ENCODE data around the gene ALK.
A peak's percentile ranks its signal among the peaks of the same experiment; 100 is the strongest.

ALK gene

GRCh38 chr2:29921560-29921915, at the start of gene ALK:
ALK (minus strand) TSS chr2:29921586; CDS start chr2:29920659, 927 bp downstream.
- DNase-seq (ENCODE audit: extremely low read depth in 1 of 2, low read depth in 1 of 2), result peak; percentile 50 to 67

GRCh38 chr2:29966266-29966665, 44.9 kb upstream of the ALK start:
- no peak for DNase-seq (ENCODE audit: extremely low read depth in 1 of 2, low read depth in 1 of 2)

DNA sequence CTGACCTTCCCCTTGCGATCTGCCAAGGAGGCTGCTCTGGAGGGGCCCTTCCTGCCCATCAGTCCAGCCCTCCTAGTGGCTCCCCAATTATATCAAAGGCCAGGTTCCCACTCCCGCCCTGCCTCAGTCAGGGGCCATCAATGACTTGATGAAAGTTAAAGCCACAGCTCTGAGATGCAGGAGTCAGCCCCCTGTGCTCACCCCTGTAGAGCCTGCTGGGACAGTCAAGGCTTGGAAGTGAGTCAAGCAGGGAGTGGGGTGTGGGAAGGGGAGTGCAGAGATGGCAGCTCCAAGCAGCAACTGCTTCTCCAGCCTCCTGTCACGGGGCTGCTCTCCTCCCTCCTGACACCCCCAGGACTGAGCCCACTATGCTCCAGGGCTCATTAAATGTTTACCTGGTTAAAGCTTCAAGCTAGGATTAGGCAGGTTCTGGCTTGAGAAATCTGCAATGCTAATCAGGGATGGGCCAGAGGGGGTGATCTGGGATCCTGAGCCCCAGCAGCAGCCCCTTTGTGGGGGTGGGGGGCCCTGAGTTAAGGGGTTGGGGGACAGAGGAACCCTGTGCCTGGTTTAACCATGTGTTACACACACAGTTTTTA, 42.7 kb upstream of the ALK start:
- no peak for DNase-seq (ENCODE audit: extremely low read depth in 1 of 2, low read depth in 1 of 2)

GRCh38 chr2:29962922-29963321, 41.5 kb upstream of the ALK start:
- no peak for DNase-seq (ENCODE audit: extremely low read depth in 1 of 2, low read depth in 1 of 2)

DNA sequence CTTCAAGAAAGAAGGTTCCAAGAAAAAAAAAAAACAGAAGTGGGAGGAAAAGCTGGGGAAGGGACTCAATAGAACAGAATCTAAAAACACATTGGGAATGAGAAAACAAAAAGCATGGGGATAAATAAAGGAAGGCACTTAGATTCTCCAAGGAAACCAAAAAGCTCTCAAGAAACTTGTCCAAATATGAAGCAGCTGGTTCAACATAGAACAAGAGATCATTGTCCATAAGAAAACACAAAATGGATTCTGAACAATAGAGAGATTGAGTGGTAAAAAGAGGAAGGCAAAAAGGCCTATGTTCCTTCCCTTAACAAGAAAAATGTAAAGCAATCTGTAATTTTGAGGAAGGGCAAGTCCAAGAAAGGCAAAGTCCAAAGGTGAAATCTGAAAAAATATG, 32.9 kb upstream of the ALK start:
- DNase-seq (ENCODE audit: extremely low read depth in 1 of 2, low read depth in 1 of 2), result no peak

GRCh38 chr2:29952973-29953372, 31.6 kb upstream of the ALK start:
- no peak for DNase-seq (ENCODE audit: extremely low read depth in 1 of 2, low read depth in 1 of 2)

DNA sequence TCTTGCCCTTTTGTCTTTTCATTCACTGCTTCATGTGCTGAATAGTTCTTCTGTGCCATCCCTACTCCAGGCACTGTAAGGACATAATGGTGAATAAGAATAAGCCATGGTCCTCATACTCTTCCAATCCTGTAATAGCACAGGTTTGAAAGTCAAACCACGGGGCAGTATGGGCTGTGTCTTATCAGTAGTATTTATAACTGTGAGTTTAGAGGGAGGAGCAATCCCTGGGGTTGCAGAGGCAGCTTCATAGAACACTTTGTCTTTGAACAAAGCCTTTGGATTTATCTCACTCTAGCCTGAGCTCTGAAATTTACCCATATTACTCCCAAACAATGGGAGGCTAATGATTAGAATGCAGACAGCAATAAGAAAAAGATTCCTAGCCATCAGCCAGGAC, 30.2 kb upstream of the ALK start:
- DNase-seq (ENCODE audit: extremely low read depth in 1 of 2, low read depth in 1 of 2), result no peak

- DNase-seq (ENCODE audit: extremely low read depth in 1 of 2, low read depth in 1 of 2), result no peak
Measured at GRCh38 chr2:29950481-29950880, 29.1 kb upstream of the ALK start.

- DNase-seq (ENCODE audit: extremely low read depth in 1 of 2, low read depth in 1 of 2), result no peak
Measured at GRCh38 chr2:29949042-29949441, 27.7 kb upstream of the ALK start.

- DNase-seq (ENCODE audit: extremely low read depth in 1 of 2, low read depth in 1 of 2), result no peak
Measured at GRCh38 chr2:29946505-29946904, 25.1 kb upstream of the ALK start.

DNA sequence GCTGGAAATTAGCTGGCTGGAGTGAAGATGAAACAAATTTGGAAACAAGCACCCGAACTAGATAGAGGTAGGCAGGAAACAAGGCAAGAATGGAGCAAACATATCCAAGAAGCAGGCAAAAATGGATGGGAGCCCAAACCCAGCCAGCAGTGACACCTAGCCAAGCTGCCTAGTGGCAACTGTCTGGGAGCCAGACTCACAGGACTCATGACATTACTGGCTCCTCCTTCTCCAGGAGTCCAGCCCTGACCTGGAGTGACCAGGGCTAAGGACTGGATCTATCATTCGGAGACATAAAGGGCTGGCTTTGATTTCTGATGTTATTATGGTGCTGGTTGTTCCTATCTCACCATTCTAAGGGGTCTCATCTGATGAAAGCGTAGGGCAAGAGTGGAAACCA, 21.3 kb upstream of the ALK start:
- no peak for DNase-seq (ENCODE audit: extremely low read depth in 1 of 2, low read depth in 1 of 2)

GRCh38 chr2:29940706-29941105, 19.3 kb upstream of the ALK start:
- DNase-seq (ENCODE audit: extremely low read depth in 1 of 2, low read depth in 1 of 2), result no peak

DNA sequence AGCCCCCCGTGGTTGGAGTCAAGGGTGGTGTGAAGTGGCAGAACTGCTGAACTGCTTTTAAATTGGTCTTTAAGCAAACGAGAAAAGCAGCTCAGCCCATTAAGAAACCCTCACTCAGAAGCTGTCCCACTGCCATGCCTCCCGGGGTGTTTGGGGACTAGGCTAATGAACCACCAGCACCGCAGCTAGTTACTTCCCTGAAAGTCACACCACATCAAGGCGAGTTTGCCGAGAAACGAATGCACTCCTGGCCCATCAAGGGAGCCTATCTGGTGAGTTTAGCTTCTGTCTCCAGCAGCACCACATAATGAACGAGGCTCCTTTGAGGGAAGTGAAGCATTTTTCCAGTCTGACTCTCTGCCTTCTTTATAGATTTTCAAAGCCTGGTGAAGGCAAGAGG, 14.6 kb upstream of the ALK start:
- no peak for DNase-seq (ENCODE audit: extremely low read depth in 1 of 2, low read depth in 1 of 2)

DNA sequence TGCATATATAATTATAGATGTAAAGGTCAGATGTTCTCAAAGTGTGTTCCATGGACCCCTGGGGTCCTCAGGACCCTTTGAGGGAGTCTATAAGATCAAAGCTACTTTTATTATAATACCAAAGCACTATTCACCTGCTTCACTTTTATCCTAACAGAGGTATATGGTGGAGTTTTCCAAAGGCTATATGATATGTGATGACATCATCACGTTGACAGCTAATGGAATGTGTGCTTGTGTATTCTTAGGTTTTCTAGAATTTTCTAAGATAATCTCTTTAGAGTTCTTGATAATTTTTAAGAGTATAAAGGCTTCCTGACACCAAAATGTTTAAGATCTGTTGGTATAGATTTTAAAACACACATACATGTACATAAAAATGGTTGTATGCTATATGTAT, 10.4 kb upstream of the ALK start:
- DNase-seq (ENCODE audit: extremely low read depth in 1 of 2, low read depth in 1 of 2), result no peak

GRCh38 chr2:29923110-29923721, 1.8 kb upstream of the ALK start:
- peak in 1 of 2 donors; percentile 15 for DNase-seq (ENCODE audit: extremely low read depth in 1 of 2, low read depth in 1 of 2)

DNA sequence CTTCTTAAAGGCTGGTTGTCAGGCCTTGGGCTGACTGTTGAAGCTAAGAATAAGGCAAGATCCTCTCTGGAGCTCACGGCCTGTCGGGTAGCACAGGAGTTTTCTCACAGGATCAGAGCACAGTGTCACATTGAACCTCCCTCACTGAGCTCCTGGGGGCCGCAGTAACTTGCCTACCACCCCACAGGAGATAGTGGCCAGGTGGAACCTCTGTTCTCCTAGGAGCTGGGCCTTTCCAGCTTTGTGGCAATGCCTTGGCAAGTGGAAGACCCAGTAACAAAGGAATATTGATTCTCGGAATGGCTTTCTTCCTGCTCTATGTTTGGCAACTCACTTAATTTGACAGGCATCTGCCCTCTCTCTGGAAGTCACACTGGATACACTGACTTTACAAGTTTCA, 1.2 kb upstream of the ALK start:
- DNase-seq (ENCODE audit: extremely low read depth in 1 of 2, low read depth in 1 of 2), result no peak

DNA sequence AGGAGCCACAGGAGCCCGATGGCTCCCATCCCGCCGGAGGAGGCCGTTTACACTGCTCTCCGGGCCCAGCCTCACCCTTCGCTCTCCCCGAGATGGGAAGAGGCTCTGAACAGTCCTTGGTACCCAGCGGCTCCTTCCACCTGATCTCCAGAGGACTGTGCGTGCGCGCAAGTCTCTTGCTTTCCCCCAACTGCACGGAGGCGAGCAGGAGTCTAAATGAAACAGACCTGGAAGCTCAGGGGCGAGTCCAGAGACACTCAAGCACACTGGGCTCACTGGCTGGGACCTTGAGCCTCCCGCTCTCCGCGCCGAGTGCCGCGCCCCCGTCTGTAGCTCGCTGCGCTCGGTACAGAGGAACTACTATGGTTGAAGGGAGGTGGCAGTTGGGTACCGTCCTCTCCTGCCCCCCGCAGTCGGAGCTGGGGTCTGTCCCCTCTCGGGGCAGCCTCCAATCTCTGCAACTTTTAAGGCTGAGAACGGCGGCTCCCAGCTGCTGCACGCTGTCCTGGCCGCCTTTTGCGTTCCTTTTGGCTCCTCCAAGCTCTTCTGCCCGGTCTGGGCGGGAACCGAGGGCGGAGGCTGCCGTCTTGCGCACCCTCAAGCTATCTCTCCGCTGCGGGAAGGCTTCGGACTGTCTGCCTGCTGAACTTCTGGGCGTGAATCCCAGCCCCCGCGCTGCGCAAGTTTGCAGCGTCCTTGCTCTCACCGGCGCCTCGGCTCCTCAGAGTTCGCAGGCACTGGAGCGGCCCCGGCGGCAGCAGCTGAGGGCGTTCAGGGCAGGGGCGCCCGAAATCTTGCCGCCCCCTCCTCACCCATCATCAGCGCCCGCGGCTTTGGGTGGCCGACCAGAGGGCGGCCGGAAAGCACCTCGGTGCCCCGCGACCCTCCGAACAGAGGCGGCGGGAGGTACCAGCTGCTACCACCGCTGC, 491 bp downstream of the ALK start:
- no peak for DNase-seq (ENCODE audit: extremely low read depth in 1 of 2, low read depth in 1 of 2)

- peak in 1 of 2 donors; percentile 9 for DNase-seq (ENCODE audit: extremely low read depth in 1 of 2, low read depth in 1 of 2)
Measured at GRCh38 chr2:29920130-29920577, 1.2 kb downstream of the ALK start.

DNA sequence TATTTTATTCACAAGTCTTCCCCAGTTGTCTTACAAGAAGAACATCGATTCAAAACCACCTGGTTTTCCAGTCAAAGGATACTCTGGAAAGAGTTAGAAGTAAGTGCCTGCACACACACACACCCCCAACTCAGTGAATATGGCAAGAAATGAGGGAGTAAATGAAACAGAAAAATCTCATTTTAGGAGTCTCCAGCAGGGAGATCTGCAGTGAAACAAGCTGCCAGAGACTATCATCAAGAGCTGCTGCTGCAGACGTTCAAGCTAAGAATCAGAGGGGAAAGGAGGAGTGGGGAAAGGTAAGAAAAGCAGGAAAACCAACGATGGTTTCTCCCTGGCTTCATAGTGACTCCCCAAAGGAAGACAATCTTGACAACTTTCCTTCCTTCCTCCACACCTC, 2.4 kb downstream of the ALK start:
- no peak for DNase-seq (ENCODE audit: extremely low read depth in 1 of 2, low read depth in 1 of 2)

DNA sequence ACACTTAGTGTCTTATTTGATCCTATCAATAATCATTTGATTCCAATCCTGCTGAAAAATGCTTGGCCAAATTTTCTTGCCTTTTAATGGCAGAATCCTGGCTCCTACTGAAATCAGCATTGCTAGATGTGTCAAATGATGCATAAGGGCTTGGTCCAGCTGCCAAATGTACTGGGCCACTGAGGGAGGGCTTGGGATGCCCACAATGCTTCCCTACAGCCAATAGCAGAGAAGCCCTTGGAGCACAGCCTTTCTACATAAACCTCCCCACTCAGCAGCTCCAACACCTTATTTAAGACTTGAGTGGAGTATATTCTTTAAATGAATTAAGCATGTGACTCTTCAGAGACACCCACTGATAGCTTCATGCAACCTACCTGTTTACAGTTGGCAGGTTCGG, 3.6 kb downstream of the ALK start:
- DNase-seq (ENCODE audit: extremely low read depth in 1 of 2, low read depth in 1 of 2), result no peak

GRCh38 chr2:29916571-29916970, 4.8 kb downstream of the ALK start:
- DNase-seq (ENCODE audit: extremely low read depth in 1 of 2, low read depth in 1 of 2), result no peak

DNA sequence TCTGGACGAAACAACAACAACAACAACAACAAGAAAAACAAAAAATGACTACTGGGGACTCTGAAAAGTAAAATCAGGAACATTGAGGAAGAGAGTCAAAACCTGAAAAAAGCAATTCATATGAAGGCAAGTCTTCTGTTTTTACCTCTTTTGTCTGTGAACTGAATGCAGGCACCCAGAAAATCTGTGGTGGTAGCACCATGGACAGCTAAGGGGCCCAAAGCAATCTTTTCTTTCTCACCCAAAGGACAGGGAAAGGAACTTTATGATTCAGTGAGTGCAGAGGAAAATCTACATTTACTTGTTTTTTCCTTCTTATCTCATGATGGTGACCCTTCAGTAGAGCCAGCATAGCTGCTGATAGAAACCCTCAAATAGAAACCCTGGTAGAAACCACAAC, 10.4 kb downstream of the ALK start:
- DNase-seq (ENCODE audit: extremely low read depth in 1 of 2, low read depth in 1 of 2), result no peak

All from stimulated activated CD8-positive, alpha-beta memory T cell treated with anti-CD3 and anti-CD28 coated beads, Interleukin-7, amount 100 ng/mL, for 48 hours (primary cell).